ENCODE results near the gene BANP.
"Not testable (repeated sequence)": the region's sequence is repeated elsewhere in the genome, so short reads cannot be mapped to it uniquely, and the experiment has no call there.

The BANP gene

DNA sequence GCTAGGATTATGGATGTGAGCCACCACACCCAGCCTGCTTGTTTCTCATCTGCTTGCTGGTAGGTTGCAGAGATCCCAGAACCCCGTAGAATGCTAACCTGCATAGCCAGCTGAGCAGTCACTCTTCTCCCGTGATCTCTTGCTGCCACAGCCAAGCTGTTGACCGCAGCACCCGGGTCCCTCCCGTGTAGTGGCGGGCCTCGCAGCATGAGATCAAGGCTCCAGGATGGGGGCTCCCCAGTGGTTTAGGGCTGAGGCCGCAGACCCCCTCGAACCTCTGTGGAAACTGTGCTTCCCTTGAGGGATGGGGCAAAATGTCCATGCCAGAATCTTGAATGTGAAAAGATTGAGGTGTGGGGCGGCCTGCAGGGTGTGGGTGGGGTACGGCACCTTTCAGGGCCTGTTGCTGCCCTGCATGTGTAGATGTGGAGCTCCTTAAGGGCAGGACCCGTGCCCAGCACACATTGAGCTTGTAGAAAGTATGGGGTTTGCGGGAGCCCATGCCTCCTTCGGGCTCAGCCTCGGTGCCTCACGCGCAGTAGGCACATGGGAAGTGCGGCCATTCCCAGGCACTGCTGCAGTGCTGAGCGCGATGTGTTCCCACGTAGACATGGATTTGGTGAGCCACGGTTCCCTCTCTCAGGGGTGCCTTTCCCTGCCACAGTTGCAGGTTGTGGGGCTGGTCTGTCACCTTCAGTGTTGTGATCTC is 99.9 kb downstream of the BANP start:
- H3K4me3 ChIP-seq (ENCODE audit: insufficient read depth in 1 of 2, low read depth in 1 of 2, low read length in 2 of 2), result no peak overlapping the region
- no peaks in the 10 kb centered on the region for H3K27me3 ChIP-seq (ENCODE audit: control insufficient read depth in 1 of 2, insufficient read depth in 1 of 2, low read length in 2 of 2)
- H3K23ac ChIP-seq (ENCODE audit: low read length in 2 of 2), result no peak overlapping the region
- no peak overlapping the region for H2AFZ ChIP-seq (ENCODE audit: low read depth, low read length)
- no peak overlapping the region for H2AK5ac ChIP-seq (ENCODE audit: low read length, severe bottlenecking)
- no peak overlapping the region for H3K27ac ChIP-seq (ENCODE audit: low read length, poor library complexity, severe bottlenecking)
- peaks cover 20 to 34% of the 10 kb centered on the region in 2 experiments for H3K36me3 ChIP-seq (ENCODE audit: control insufficient read depth in 1 of 2, insufficient read depth in 2 of 2, low read depth in 1 of 2, low read length in 2 of 2)
- no peak overlapping the region for H4K8ac ChIP-seq (ENCODE audit: low read length)
- H3K9me3 ChIP-seq (ENCODE audit: control insufficient read depth, low read length), result no peaks in the 10 kb centered on the region
- H3K79me1 ChIP-seq (replicated peaks; ENCODE audit: low read length, poor library complexity, severe bottlenecking), result peaks cover 7% of the 10 kb centered on the region
- no peak overlapping the region for H2BK5ac ChIP-seq (ENCODE audit: low read depth, low read length, poor library complexity, severe bottlenecking)
- H3K9ac ChIP-seq (ENCODE audit: low read length), result no peak overlapping the region
- no peak overlapping the region for H3K4me2 ChIP-seq (ENCODE audit: low read length, poor library complexity, severe bottlenecking)
- 97% methylated on average over 21 of the region's 22 CpGs for WGBS
- no peak overlapping the region for H2BK12ac ChIP-seq (ENCODE audit: low read length in 2 of 2)
- H3K14ac ChIP-seq (ENCODE audit: low read length in 2 of 2), result no peak overlapping the region
- H3K18ac ChIP-seq (ENCODE audit: low read depth in 1 of 2, low read length in 2 of 2), result no peak overlapping the region
- peaks cover 2% of the 10 kb centered on the region for H3K4me1 ChIP-seq (ENCODE audit: control insufficient read depth, insufficient read depth, low read depth, low read length)
- no peak overlapping the region for H3K4ac ChIP-seq (ENCODE audit: low read depth in 1 of 2, low read length in 2 of 2)
- no peak overlapping the region for H2BK15ac ChIP-seq (ENCODE audit: low read depth, poor library complexity, severe bottlenecking)
- DNase-seq, result no peak
- no peak overlapping the region for H4K91ac ChIP-seq (ENCODE audit: low read length)
- H2BK120ac ChIP-seq (ENCODE audit: low read depth, low read length), result no peak overlapping the region

DNA sequence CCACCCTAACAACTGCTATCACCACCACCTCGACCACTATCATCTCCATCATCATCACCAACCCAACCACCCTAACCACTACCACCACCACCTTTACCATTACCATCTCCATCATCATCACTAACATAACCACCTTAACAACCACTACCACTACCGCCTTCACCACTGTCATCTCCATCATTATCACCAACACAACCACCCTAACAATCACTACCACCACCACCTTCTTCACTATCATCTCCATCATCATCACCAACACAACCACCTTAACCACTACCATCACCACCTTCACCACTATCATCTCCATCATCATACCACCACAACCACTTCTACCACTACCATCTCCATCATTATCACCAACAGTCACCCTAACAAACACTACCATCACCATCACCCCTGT is 101.4 kb downstream of the BANP start:
- Histone ChIP-seq H3K36me3 (ENCODE audit: control insufficient read depth in 1 of 2, insufficient read depth in 2 of 2, low read depth in 1 of 2, low read length in 2 of 2) (peaks cover 18 to 37% of the 10 kb centered on the region in 2 experiments), H2BK120ac (ENCODE audit: low read depth, low read length) (no peak overlapping the region), H2BK5ac (ENCODE audit: low read depth, low read length, poor library complexity, severe bottlenecking) (no peak overlapping the region), H3K4me1 (ENCODE audit: control insufficient read depth, insufficient read depth, low read depth, low read length) (peaks cover 2% of the 10 kb centered on the region), H2AK5ac (ENCODE audit: low read length, severe bottlenecking) (no peak overlapping the region), H3K9me3 (ENCODE audit: control insufficient read depth, low read length) (no peaks in the 10 kb centered on the region), H3K4me2 (ENCODE audit: low read length, poor library complexity, severe bottlenecking) (no peak overlapping the region), H2BK15ac (ENCODE audit: low read depth, poor library complexity, severe bottlenecking) (no peak overlapping the region), H3K23ac (ENCODE audit: low read length in 2 of 2) (no peak overlapping the region), H2BK12ac (ENCODE audit: low read length in 2 of 2) (no peak overlapping the region), H4K8ac (ENCODE audit: low read length) (no peak overlapping the region), H3K18ac (ENCODE audit: low read depth in 1 of 2, low read length in 2 of 2) (no peak overlapping the region), H3K79me1 (replicated peaks; ENCODE audit: low read length, poor library complexity, severe bottlenecking) (peaks cover 5% of the 10 kb centered on the region), H3K27ac (ENCODE audit: low read length, poor library complexity, severe bottlenecking) (no peak overlapping the region), H3K9ac (ENCODE audit: low read length) (no peak overlapping the region), H2AFZ (ENCODE audit: low read depth, low read length) (no peak overlapping the region), H4K91ac (ENCODE audit: low read length) (no peak overlapping the region), H3K4me3 (ENCODE audit: insufficient read depth in 1 of 2, low read depth in 1 of 2, low read length in 2 of 2) (no peak overlapping the region), H3K27me3 (ENCODE audit: control insufficient read depth in 1 of 2, insufficient read depth in 1 of 2, low read length in 2 of 2) (no peaks in the 10 kb centered on the region), H3K14ac (ENCODE audit: low read length in 2 of 2) (no peak overlapping the region), H3K4ac (ENCODE audit: low read depth in 1 of 2, low read length in 2 of 2) (no peak overlapping the region)
- DNase-seq, result no peak
- 97% methylated on average over 2 of the region's 2 CpGs for WGBS

GRCh38 chr16:88053479-88053878 is 102.2 kb downstream of the BANP start:
- H3K14ac ChIP-seq (ENCODE audit: low read length in 2 of 2); H3K4ac ChIP-seq (ENCODE audit: low read depth in 1 of 2, low read length in 2 of 2); DNase-seq; H4K8ac ChIP-seq (ENCODE audit: low read length); H2BK12ac ChIP-seq (ENCODE audit: low read length in 2 of 2); H3K9me3 ChIP-seq (ENCODE audit: control insufficient read depth, low read length); H2AFZ ChIP-seq (ENCODE audit: low read depth, low read length); H3K4me2 ChIP-seq (ENCODE audit: low read length, poor library complexity, severe bottlenecking); H2BK120ac ChIP-seq (ENCODE audit: low read depth, low read length); H3K4me3 ChIP-seq (ENCODE audit: insufficient read depth in 1 of 2, low read depth in 1 of 2, low read length in 2 of 2); H2BK15ac ChIP-seq (ENCODE audit: low read depth, poor library complexity, severe bottlenecking); H3K27me3 ChIP-seq (ENCODE audit: control insufficient read depth in 1 of 2, insufficient read depth in 1 of 2, low read length in 2 of 2); H2AK5ac ChIP-seq (ENCODE audit: low read length, severe bottlenecking); H3K9ac ChIP-seq (ENCODE audit: low read length); H3K79me1 ChIP-seq (replicated peaks; ENCODE audit: low read length, poor library complexity, severe bottlenecking); H3K4me1 ChIP-seq (ENCODE audit: control insufficient read depth, insufficient read depth, low read depth, low read length); H2BK5ac ChIP-seq (ENCODE audit: low read depth, low read length, poor library complexity, severe bottlenecking); H4K91ac ChIP-seq (ENCODE audit: low read length); H3K18ac ChIP-seq (ENCODE audit: low read depth in 1 of 2, low read length in 2 of 2); H3K23ac ChIP-seq (ENCODE audit: low read length in 2 of 2); H3K27ac ChIP-seq (ENCODE audit: low read length, poor library complexity, severe bottlenecking): not testable (repeated sequence)
- 100% methylated on average over 1 of the region's 1 CpG for WGBS
- peaks cover 16 to 43% of the 10 kb centered on the region in 2 experiments for H3K36me3 ChIP-seq (ENCODE audit: control insufficient read depth in 1 of 2, insufficient read depth in 2 of 2, low read depth in 1 of 2, low read length in 2 of 2)

GRCh38 chr16:88055356-88055755 is 104.1 kb downstream of the BANP start:
- H3K79me1 ChIP-seq (replicated peaks; ENCODE audit: low read length, poor library complexity, severe bottlenecking), result peaks cover 17% of the 10 kb centered on the region
- H3K4me2 ChIP-seq (ENCODE audit: low read length, poor library complexity, severe bottlenecking), result no peak overlapping the region
- H3K9ac ChIP-seq (ENCODE audit: low read length), result no peak overlapping the region
- no peak overlapping the region for H2BK12ac ChIP-seq (ENCODE audit: low read length in 2 of 2)
- H3K27me3 ChIP-seq (ENCODE audit: control insufficient read depth in 1 of 2, insufficient read depth in 1 of 2, low read length in 2 of 2), result no peaks in the 10 kb centered on the region
- no peak overlapping the region for H2AK5ac ChIP-seq (ENCODE audit: low read length, severe bottlenecking)
- peaks cover 2% of the 10 kb centered on the region for H3K4me1 ChIP-seq (ENCODE audit: control insufficient read depth, insufficient read depth, low read depth, low read length)
- 98% methylated on average over 7 of the region's 7 CpGs for WGBS
- no peak overlapping the region for H3K23ac ChIP-seq (ENCODE audit: low read length in 2 of 2)
- H3K9me3 ChIP-seq (ENCODE audit: control insufficient read depth, low read length), result no peaks in the 10 kb centered on the region
- no peak overlapping the region for H4K8ac ChIP-seq (ENCODE audit: low read length)
- no peak overlapping the region for H2BK5ac ChIP-seq (ENCODE audit: low read depth, low read length, poor library complexity, severe bottlenecking)
- DNase-seq, result no peak
- H3K4ac ChIP-seq (ENCODE audit: low read depth in 1 of 2, low read length in 2 of 2), result no peak overlapping the region
- H3K4me3 ChIP-seq (ENCODE audit: insufficient read depth in 1 of 2, low read depth in 1 of 2, low read length in 2 of 2), result no peak overlapping the region
- no peak overlapping the region for H3K14ac ChIP-seq (ENCODE audit: low read length in 2 of 2)
- no peak overlapping the region for H2BK120ac ChIP-seq (ENCODE audit: low read depth, low read length)
- H3K36me3 ChIP-seq (ENCODE audit: control insufficient read depth in 1 of 2, insufficient read depth in 2 of 2, low read depth in 1 of 2, low read length in 2 of 2), result peaks cover 20 to 40% of the 10 kb centered on the region in 2 experiments
- H2AFZ ChIP-seq (ENCODE audit: low read depth, low read length), result no peak overlapping the region
- H2BK15ac ChIP-seq (ENCODE audit: low read depth, poor library complexity, severe bottlenecking), result no peak overlapping the region
- H3K18ac ChIP-seq (ENCODE audit: low read depth in 1 of 2, low read length in 2 of 2), result no peak overlapping the region
- H4K91ac ChIP-seq (ENCODE audit: low read length), result no peak overlapping the region
- H3K27ac ChIP-seq (ENCODE audit: low read length, poor library complexity, severe bottlenecking), result no peak overlapping the region

All from mesenchymal stem cell (in vitro differentiated cells and primary cell).